Testis (tissue), 3 donors: Measurements from ENCODE around the gene THSD4. TPM values are rescaled to one million over a fixed set of nuclear protein-coding genes. Genes with fewer than 3 reads are reported as not detected.

Source experiments
- DNase-seq: peaks from one replicate; pipeline ENCODE4 v3.0.0-alpha.2; 2019
- H3K27ac ChIP-seq, 2 donors: fragments of 200-600 bp; sonication (generic); one replicate each; pipeline ENCODE4 v1.5.1; 2019
- H3K27me3 ChIP-seq: fragments of 200-600 bp; sonication (generic); one replicate; pipeline ENCODE4 v1.5.1; 2019
- H3K36me3 ChIP-seq: fragments of 200-600 bp; sonication (generic); one replicate; pipeline ENCODE4 v1.5.1; 2017; ENCODE audit warnings: low read depth; ENCODE audit errors: missing control alignments
- H3K4me1 ChIP-seq: fragments of 200-600 bp; sonication (generic); one replicate; pipeline ENCODE4 v1.5.1; 2019
- H3K4me3 ChIP-seq, 2 donors: fragments of 200-600 bp; sonication (generic); one replicate each; pipeline ENCODE4 v1.5.1; 2017 to 2019
- H3K9me3 ChIP-seq: fragments of 200-600 bp; sonication (generic); one replicate; pipeline ENCODE4 v1.5.1; 2017
- POLR2A ChIP-seq: fragments of 450-650 bp; IDR thresholded peaks from one replicate; pipeline ENCODE4 v1.6.1; 2017; ENCODE audit warnings: antibody characterized with exemption, mild to moderate bottlenecking, moderate library complexity
- WGBS, 2 donors: methylation state at CpG; one replicate each; pipeline ENCODE4 v1.1.5; 2018; 5-methylcytosine and 5-hydroxymethylcytosine counted together
- intact Hi-C: fragments of 100-400 bp; cut with DNase I; formaldehyde crosslinking; loops from one replicate; pipeline ENCODE4 v1.15.1; 2023; ENCODE audit warnings: low total_unique reads
- polyA plus RNA-seq: library from polyadenylated mRNA; stranded (reverse); fragments of 350-450 nt; fragmentation: Illumina TruSeq; extraction: RNeasy Lipid Tissue Mini Kit (QIAGEN cat#74804); gene quantifications from one replicate; pipeline ENCODE4 v1.2.3, GENCODE V29; 2014; ENCODE audit warnings: low read depth, low replicate concordance; ENCODE audit not compliant: insufficient read depth
- total RNA-seq, 2 donors: library from RNA; depleted of rRNA; stranded (reverse); fragments of >200 nt; gene quantifications; one replicate each; pipeline ENCODE4 v1.2.3, GENCODE V29; 2016
- TF ChIP-seq, protein P1 (sequence below), 3 experiments: fragments of 450-650 bp in 2 of 3; fragments of 200-600 bp in 1 of 3; sonication (generic) in 1 of 3; IDR thresholded peaks; one replicate each; pipeline ENCODE4 v1.5.1; 2016 to 2019; ENCODE audit warnings: antibody characterized with exemption in 3 of 3, mild to moderate bottlenecking in 2 of 3, moderate library complexity in 1 of 3

The THSD4 gene
- total and polyA plus RNA-seq, 3 donors from 2014 or later = 14.3 to 21.5 (median 18.2) TPM

DNA sequence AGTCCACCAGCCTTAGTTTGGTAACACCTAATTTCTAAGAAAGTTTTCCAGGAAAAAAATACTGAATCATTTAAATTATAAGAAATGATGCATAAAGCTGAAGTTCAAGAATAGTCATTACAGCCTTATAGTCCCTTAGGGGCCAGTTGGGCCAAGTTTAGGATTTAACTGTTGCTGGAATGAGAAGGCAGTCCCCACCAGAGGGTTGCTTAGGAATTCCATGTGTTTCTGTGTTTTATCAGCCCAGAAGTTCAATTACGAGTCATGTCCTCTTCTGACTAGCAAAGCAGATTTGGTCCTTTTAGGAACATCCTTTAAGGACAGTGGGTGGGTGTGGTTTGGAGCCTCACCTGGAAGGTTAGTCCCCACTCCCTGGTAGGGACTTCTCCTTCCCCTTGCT lies 638.1 kb downstream of the THSD4 start:
- intact Hi-C loops = no loop called here
- no peaks in the 10 kb centered on the region for H3K36me3 ChIP-seq
- no peaks in the 10 kb centered on the region for H3K27me3 ChIP-seq
- no peak for TF ChIP-seq POLR2A
- TF ChIP-seq, protein P1, sequence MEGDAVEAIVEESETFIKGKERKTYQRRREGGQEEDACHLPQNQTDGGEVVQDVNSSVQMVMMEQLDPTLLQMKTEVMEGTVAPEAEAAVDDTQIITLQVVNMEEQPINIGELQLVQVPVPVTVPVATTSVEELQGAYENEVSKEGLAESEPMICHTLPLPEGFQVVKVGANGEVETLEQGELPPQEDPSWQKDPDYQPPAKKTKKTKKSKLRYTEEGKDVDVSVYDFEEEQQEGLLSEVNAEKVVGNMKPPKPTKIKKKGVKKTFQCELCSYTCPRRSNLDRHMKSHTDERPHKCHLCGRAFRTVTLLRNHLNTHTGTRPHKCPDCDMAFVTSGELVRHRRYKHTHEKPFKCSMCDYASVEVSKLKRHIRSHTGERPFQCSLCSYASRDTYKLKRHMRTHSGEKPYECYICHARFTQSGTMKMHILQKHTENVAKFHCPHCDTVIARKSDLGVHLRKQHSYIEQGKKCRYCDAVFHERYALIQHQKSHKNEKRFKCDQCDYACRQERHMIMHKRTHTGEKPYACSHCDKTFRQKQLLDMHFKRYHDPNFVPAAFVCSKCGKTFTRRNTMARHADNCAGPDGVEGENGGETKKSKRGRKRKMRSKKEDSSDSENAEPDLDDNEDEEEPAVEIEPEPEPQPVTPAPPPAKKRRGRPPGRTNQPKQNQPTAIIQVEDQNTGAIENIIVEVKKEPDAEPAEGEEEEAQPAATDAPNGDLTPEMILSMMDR (IDR thresholded peaks at IDR 0.05) = no peak
- 90 to 92% methylated on average over 1 of the region's 1 CpG for whole genome bisulfite sequencing, 2 donors
- H3K9me3 ChIP-seq = no peaks in the 10 kb centered on the region
- H3K27ac ChIP-seq = no peak overlapping the region
- no peak overlapping the region for H3K4me3 ChIP-seq
- no peaks in the 10 kb centered on the region for H3K4me1 ChIP-seq
- DNase-seq = no peak

DNA sequence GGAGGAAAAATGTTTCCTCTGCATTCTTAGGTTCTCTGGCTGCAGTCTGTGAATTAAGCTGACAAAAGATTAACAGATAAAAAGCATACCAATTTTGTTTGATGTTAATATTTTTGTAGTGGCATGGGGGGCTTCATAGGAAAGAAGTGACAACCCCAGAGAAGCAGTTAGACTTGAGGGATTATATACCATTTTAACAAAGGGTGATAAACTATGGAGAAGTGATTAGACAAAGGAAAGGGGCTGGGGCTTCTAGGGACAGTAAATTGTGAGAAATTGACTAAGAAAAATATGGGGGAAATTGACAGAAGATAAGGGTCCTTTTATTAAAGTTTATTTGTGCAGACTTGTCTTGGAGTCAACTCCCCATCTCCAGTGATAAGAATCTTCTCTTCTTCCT lies 639.4 kb downstream of the THSD4 start:
- Histone ChIP-seq H3K4me1 (no peaks in the 10 kb centered on the region), H3K9me3 (no peaks in the 10 kb centered on the region), H3K4me3 (no peak overlapping the region), H3K27me3 (no peaks in the 10 kb centered on the region), H3K36me3 (no peaks in the 10 kb centered on the region), H3K27ac (no peak overlapping the region)
- DNase-seq = no peak
- intact Hi-C loops = no loop called here
- TF ChIP-seq POLR2A = no peak
- TF ChIP-seq, protein P1 (IDR thresholded peaks at IDR 0.05) = no peak

DNA sequence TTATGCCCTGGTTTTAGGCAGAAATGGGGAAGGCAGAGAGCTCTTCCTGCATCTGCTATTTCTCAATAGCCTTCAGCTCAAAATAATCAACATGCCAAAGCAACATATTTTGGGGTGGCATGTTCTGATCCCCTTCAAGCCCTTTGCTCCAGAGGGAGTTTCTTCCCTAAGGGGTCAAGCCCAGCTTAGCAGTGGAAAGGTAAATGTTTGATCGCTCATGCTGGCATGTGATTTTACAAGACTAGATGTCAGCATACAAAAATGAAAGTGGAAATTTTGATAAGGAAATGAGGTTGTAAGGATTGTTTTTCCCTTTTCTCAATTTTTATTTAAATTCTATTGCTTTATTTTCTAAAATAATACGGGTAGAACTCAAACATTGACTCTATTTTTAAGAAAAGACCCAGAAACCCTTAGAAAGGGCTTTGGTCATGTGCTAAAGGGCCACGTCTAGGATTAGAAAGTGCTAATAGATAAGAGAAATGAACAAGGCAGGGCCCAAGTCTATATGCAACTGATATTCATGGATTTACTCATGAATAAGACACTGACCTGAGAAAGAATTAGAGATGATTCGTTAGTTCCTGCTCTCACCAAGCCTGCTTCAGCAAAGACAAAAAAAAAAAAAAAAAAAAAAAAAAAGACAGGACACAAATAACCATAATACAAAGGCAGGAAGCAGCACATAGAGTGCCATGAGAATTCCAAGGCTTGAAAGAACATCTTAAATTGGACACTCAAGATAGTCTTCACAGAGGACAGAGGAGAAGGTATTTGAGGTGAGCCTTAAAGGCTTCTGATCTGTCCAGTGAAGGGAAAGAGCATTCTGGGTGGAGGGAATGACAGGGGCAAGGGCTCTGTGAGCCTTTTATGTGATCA lies 640.1 kb downstream of the THSD4 start:
- Histone ChIP-seq H3K4me3 (no peak overlapping the region), H3K27me3 (no peaks in the 10 kb centered on the region), H3K36me3 (no peaks in the 10 kb centered on the region), H3K9me3 (no peaks in the 10 kb centered on the region), H3K4me1 (no peaks in the 10 kb centered on the region), H3K27ac (no peak overlapping the region)
- intact Hi-C loops = no loop called here
- 87% methylated on average over 4 of the region's 4 CpGs for WGBS, 2 donors
- no peak for DNase-seq
- TF ChIP-seq, protein P1 (IDR thresholded peaks at IDR 0.05) = no peak
- no peak for TF ChIP-seq POLR2A

DNA sequence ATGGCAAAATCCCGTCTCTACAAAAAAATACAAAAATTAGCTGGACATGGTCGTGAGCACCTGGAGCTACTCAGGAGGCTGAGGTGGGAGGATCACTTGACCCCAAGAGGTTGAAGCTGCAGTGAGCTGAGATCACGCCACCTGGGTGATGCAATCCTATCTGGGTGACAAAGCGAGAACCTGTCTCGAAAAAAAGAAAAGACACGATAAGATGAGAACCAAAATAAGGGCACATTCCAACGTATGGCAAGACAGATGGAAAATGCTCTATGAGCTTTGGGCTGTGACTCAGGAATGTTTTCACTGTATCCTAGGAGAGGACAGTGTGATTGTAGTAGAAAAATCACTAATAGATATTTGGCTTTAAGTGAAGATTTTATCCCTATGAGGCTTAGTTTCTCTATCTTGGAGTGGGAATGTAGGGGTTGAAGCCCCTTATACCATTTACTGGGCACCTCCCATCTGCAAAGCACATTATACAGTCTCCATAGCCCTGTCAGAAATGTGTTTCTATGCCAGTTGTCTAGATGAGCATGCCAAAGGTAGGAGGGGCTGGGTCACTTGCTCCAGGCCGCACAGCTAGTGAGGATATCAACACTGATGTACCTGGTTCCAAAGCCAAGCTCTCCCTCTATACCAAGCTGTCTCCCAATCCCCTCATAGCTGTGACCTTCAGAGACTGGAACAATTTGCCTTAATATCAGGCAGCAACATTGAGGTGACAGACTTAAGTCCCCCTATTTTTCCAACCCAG lies 641.5 kb downstream of the THSD4 start:
- Histone ChIP-seq H3K27ac (no peak overlapping the region), H3K9me3 (no peaks in the 10 kb centered on the region), H3K36me3 (no peaks in the 10 kb centered on the region), H3K27me3 (no peaks in the 10 kb centered on the region), H3K4me3 (no peak overlapping the region), H3K4me1 (no peaks in the 10 kb centered on the region)
- 83 to 90% methylated on average over 8 of the region's 8 CpGs for WGBS, 2 donors
- no peak for TF ChIP-seq POLR2A
- TF ChIP-seq, protein P1 (IDR thresholded peaks at IDR 0.05) = no peak
- intact Hi-C loops = no loop called here
- no peak for DNase-seq
